HG03159 (cell line): ENCODE measurements around the gene TRIM49.
"Not testable (repeated sequence)": the region's sequence is repeated elsewhere in the genome, so short reads cannot be mapped to it uniquely, and the experiment has no call there.

Source experiments
- ATAC-seq: cut with Tn5 transposase; IDR thresholded peaks from one replicate; pipeline ENCODE4 v1.9.1; 2021; ENCODE audit warnings: mild to moderate bottlenecking, moderate library complexity; ENCODE audit not compliant: unreplicated experiment

The TRIM49 gene, protein sequence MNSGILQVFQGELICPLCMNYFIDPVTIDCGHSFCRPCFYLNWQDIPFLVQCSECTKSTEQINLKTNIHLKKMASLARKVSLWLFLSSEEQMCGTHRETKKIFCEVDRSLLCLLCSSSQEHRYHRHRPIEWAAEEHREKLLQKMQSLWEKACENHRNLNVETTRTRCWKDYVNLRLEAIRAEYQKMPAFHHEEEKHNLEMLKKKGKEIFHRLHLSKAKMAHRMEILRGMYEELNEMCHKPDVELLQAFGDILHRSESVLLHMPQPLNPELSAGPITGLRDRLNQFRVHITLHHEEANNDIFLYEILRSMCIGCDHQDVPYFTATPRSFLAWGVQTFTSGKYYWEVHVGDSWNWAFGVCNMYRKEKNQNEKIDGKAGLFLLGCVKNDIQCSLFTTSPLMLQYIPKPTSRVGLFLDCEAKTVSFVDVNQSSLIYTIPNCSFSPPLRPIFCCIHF

DNA sequence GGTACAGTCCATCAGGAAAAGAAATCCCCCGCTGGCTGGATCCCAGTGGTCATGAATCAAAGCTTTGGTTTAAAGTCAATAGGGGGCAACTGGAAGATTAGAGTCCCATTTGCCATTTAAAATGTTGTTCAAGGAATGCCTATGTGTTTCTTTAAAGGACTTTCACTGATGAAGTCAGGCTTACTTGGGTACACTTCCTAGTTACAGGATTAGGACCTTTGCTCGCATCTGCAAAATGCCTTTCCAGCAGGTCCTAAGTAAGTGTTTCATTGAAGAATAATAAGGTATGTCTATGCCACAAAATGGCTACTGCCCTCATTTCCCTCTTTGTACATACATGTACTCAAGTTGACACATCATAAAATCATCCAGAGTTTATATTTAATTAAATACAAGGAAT, at the start of gene TRIM49:
TRIM49 (minus strand) TSS at position 101 of the 400 bp plus-strand sequence. CDS start 4,106 bp downstream, outside the sequence.
- not testable (repeated sequence) for ATAC-seq

DNA sequence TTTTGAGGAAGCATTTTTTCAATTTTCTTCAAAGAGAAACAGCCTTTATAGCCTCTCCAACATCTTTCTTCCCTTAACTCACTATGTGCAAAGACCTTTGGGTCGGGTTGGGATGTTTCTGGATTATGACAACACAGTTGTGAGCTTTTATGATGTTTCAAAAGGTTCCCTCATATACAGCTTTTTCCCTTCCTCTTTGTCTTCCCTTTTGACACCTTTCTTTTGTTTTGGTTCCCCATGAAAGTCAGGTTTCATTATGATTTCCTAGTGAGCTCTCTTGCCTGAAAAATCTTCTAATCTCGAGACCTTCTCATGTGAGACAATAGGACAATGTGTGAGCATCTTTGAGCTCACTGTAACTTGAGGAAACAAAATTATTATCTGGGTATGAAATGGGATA, 18.3 kb upstream of the TRIM49 start:
- ATAC-seq, result peak; percentile 53

DNA sequence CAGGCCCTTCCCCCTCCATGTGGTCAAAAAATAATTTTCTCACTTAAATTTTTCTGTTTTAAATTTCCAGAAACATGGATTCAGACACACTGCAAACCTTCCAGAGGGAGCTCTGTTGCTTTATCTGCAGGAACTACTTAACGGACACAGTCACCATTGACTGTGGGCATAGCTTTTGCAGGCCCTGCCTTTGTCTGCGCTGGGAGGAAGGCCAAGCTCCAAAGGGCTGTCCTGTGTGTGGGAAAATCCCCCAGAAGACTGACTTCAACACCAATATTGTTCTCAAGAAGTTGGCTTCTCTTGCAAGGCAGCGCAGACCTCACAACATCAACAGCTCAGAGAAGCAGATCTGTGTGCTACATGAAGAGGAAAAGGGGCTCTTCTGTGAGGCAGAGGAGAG, 11.6 kb upstream of the TRIM49 start:
- not testable (repeated sequence) for ATAC-seq

DNA sequence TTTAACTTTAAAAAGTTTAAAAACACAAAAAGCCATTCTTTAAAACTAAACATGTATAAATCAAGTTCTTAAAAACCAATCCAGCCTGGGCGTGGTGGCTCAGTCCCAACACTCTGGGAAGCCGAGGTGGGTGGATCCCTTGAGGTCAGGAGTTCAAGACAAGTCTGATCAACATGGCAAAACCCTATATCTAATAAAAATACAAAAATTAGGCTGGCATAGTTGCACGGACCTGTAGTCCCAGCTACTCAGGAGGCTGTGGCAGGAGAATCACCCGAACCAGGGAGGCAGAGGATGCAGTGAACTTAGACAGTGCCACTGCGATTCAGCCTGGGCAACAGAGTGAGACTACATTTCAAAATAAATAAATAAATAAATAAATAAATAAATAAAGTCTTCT, 5.2 kb upstream of the TRIM49 start:
- not testable (repeated sequence) for ATAC-seq

DNA sequence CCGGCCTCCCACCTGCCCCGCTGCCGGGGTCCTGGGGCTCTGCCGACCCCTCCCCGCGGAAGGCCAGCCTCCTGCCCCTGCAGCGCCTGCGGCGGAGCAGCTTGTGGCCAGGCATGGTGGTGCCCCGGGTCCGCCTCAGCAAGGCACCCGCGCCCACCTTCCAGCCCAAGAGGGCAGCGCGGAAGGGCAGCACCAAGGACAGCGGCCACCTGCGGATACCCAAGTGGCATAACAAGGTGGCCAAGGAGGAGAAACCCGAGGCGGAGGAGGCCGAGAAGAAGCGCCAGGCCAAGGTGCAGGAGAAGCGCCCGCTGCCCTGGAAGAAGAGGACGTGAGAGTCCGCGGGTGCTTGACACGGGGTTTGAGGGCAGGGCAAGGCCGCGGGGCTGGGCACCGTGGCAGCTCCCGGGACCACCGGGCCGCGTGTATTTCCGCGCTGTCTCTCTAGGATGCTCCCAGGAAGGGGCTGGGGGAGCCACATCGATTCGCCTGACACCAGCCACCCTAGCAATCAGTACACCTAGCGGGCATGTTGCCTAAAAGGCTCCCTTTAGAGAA, 20.8 kb downstream of the TRIM49 start:
- not testable (repeated sequence) for ATAC-seq

DNA sequence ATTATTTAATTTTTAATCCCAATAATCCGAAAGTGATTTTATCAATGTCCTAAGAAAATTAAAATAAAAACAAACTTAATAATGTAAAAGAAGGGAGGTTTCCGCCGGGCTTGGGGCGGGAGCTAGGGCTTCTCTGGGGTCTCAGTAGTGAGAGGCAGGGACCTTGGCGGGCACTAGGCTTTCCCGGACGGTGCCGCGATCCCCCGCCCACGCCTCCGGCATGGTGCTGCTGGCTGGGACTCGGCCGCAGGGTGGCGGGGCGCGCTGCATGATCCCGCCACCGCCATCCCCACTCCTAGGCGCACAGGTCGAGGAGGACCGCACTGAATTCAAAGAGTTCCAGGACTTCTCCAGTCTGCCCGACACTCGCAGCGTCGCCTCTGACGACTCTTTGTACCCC, 22.6 kb downstream of the TRIM49 start:
- ATAC-seq, result not testable (repeated sequence)

DNA sequence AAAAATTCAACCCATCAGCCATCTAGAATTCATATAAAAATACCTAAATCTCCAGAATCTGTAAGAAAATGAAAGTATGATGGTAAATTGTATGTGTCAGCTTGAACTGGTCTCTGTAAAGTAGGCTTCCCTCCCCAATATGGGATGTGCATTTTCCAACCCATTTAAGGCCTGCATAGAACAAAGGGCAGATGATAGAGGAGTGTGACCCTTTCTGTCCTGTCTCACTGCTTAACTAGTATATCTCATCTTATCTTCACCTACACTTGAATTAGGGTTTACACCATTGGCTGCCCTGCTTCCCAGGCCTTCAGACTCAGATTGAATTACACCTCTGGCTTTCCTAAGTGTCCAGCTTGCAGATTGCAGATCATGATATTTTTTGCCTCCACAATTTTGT, 57.6 kb downstream of the TRIM49 start:
- ATAC-seq, result not testable (repeated sequence)
